ENCODE data around the gene TICAM1. TPM values are rescaled to one million over a fixed set of nuclear protein-coding genes. Genes with fewer than 3 reads are reported as not detected.

Gene TICAM1
- total and polyA plus RNA-seq, 2 of the 13 experiments (the other 11 are each of a cell fraction or from before 2014, with no cell fraction given) = 0.33 to 0.95 TPM

- peak; percentile 100 for TF ChIP-seq ZNF407 (CRISPR knock-in tag; IDR thresholded peaks at IDR 0.05; ENCODE audit: not compliant biosample characterization)
- no peak for TF ChIP-seq PCBP1 (IDR thresholded peaks at IDR 0.05; ENCODE audit: borderline replicate concordance, low read depth, low read length)
- TF ChIP-seq MAF1 (CRISPR knock-in tag; IDR thresholded peaks at IDR 0.05; ENCODE audit: borderline replicate concordance) = peak; percentile 100
- peak; percentile 99 for TF ChIP-seq ZNF326 (CRISPR knock-in tag; IDR thresholded peaks at IDR 0.05; ENCODE audit: borderline replicate concordance)
- TF ChIP-seq YEATS2 (CRISPR knock-in tag; IDR thresholded peaks at IDR 0.05; ENCODE audit: borderline replicate concordance) = peak; percentile 99
- TF ChIP-seq, protein P1, sequence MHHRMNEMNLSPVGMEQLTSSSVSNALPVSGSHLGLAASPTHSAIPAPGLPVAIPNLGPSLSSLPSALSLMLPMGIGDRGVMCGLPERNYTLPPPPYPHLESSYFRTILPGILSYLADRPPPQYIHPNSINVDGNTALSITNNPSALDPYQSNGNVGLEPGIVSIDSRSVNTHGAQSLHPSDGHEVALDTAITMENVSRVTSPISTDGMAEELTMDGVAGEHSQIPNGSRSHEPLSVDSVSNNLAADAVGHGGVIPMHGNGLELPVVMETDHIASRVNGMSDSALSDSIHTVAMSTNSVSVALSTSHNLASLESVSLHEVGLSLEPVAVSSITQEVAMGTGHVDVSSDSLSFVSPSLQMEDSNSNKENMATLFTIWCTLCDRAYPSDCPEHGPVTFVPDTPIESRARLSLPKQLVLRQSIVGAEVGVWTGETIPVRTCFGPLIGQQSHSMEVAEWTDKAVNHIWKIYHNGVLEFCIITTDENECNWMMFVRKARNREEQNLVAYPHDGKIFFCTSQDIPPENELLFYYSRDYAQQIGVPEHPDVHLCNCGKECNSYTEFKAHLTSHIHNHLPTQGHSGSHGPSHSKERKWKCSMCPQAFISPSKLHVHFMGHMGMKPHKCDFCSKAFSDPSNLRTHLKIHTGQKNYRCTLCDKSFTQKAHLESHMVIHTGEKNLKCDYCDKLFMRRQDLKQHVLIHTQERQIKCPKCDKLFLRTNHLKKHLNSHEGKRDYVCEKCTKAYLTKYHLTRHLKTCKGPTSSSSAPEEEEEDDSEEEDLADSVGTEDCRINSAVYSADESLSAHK (CRISPR knock-in tag; IDR thresholded peaks at IDR 0.05; ENCODE audit: borderline replicate concordance) = peak; percentile 99
- TF ChIP-seq ZNF350 (CRISPR knock-in tag; IDR thresholded peaks at IDR 0.05; ENCODE audit: borderline replicate concordance, low read depth) = peak; percentile 100
- TF ChIP-seq, protein P2, sequence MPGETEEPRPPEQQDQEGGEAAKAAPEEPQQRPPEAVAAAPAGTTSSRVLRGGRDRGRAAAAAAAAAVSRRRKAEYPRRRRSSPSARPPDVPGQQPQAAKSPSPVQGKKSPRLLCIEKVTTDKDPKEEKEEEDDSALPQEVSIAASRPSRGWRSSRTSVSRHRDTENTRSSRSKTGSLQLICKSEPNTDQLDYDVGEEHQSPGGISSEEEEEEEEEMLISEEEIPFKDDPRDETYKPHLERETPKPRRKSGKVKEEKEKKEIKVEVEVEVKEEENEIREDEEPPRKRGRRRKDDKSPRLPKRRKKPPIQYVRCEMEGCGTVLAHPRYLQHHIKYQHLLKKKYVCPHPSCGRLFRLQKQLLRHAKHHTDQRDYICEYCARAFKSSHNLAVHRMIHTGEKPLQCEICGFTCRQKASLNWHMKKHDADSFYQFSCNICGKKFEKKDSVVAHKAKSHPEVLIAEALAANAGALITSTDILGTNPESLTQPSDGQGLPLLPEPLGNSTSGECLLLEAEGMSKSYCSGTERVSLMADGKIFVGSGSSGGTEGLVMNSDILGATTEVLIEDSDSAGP (CRISPR knock-in tag; IDR thresholded peaks at IDR 0.05; ENCODE audit: borderline replicate concordance) = peak; percentile 94
- TF ChIP-seq ZBTB3 (CRISPR knock-in tag; IDR thresholded peaks at IDR 0.05; ENCODE audit: borderline replicate concordance, low read depth) = peak; percentile 99
- TF ChIP-seq ZNF761 (CRISPR knock-in tag; conservative IDR thresholded peaks at IDR 0.05) = peak; percentile 99
- peak; percentile 100 for TF ChIP-seq ZBTB25 (CRISPR knock-in tag; IDR thresholded peaks at IDR 0.05)
Observed at GRCh38 chr19:4768934-4769777, 62.4 kb downstream of the TICAM1 start (continued).

Data from HepG2 (cell line).